Heart left ventricle (tissue), 13 donors: ENCODE results near the gene PTOV1.

Source experiments
- POLR2A ChIP-seq, 2 donors: fragments of 450-650 bp; IDR thresholded peaks; one replicate each; pipeline ENCODE4 v1.6.1; 2017; ENCODE audit warnings: antibody characterized with exemption in 2 of 2, mild to moderate bottlenecking in 2 of 2, moderate library complexity in 2 of 2
- TF ChIP-seq, protein P1 (sequence below), 12 donors: fragments of 200-600 bp; sonication (generic) in 4 of 12; IDR thresholded peaks; one replicate each; pipeline versions ENCODE4 v1.5.0 to v1.8.0; 2018 to 2022; ENCODE audit warnings: antibody characterized with exemption in 12 of 12, mild to moderate bottlenecking in 5 of 12
- donor health status: ischemic (EF 13 %, LVEDD 7.1; RV severe dilation, severe dysfunction).
- donor health status: DM: no; HTN: yes; CAD: no.
- donor health status: DM: no; HTN: no; CAD: no.
- donor health status: ischemic (EF 25% LVEDD 6.9; RV normal size, moderate dysfunction).
- donor health status: ischemic (EF 25% LVEDD 5.7; RV mildly dilated, moderate dysfunction).
- donor health status: ischemic (EF 35%, LVEDD 5.7; RV mildly dilated, moderate dysfunction).
- donor health status: nonischemic (EF 11% LVEDD 7.7; RV severe dilation, severe dysfunction).
- donor health status: DM: yes; HTN: yes; CAD: no.
- donor health status: PGD.
- donor health status: ischemic (EF 29% LVEDD 5.4; RV normal size, mild dysfunction).
- donor health status: nonischemic (EF 23%, LVEDD 6.1; RV moderate dilation, normal function).

DNA sequence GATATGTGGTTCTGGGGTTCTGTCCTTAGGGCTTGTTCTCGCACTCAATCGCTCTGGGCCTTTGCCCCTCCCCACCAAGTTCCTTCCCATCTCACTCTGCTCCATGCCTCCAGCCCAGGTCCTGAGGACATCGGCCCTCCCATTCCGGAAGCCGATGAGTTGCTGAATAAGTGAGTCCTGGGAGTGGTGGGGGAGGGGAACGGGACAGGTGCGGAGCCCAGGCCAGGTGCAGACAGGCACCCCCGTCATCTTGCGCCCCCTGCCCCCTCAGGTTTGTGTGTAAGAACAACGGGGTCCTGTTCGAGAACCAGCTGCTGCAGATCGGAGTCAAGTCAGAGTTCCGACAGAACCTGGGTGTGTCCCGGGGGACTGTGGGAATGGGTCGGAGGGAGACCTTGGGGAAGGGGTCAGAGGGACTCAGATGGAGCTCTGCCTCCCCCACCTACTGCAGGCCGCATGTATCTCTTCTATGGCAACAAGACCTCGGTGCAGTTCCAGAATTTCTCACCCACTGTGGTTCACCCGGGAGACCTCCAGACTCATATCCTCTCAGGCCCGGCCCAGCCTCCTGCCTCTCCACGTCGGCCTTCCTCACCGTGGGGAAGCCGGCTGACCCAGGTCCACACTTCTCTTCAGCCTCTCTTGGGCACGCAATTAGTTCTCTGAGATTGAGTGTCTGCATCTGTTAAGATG, 48.0 kb upstream of the PTOV1 start:
- TF ChIP-seq, protein P1, sequence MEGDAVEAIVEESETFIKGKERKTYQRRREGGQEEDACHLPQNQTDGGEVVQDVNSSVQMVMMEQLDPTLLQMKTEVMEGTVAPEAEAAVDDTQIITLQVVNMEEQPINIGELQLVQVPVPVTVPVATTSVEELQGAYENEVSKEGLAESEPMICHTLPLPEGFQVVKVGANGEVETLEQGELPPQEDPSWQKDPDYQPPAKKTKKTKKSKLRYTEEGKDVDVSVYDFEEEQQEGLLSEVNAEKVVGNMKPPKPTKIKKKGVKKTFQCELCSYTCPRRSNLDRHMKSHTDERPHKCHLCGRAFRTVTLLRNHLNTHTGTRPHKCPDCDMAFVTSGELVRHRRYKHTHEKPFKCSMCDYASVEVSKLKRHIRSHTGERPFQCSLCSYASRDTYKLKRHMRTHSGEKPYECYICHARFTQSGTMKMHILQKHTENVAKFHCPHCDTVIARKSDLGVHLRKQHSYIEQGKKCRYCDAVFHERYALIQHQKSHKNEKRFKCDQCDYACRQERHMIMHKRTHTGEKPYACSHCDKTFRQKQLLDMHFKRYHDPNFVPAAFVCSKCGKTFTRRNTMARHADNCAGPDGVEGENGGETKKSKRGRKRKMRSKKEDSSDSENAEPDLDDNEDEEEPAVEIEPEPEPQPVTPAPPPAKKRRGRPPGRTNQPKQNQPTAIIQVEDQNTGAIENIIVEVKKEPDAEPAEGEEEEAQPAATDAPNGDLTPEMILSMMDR (IDR thresholded peaks at IDR 0.05), result no peak
- no peak for TF ChIP-seq POLR2A (IDR thresholded peaks at IDR 0.05)
